K562 (cell line): ENCODE results near the gene ZNF609. TPM values are rescaled to one million over a fixed set of nuclear protein-coding genes. Genes with fewer than 3 reads are reported as not detected.

Experiments used
- ATAC-seq: fragments of 200-7000 bp; cut with Tn5 transposase; 3 replicates; pipeline ENCODE4 v1.9.1; 2020; ENCODE audit warnings: moderate library complexity
- BruUV-seq: library from RNA; stranded (reverse); fragments of 400-500 nt; replicated peaks from 2 replicates; lab custom pipeline; 2021; lab: Mats Ljungman, UMichigan
- CTCF ChIA-PET: fragments of 300-600 bp; formaldehyde crosslinking; extraction: SDS; loops from one replicate; lab custom pipeline; 2021; ENCODE audit warnings: low intra/inter-chr PET ratio; lab: Yijun Ruan, JAX
- POLR2A ChIA-PET: fragments of 300-600, 350-650 bp; sonication (Branson Sonifier 250); formaldehyde crosslinking; extraction: SDS; loops from one replicate; lab custom pipeline; 2021; ENCODE audit warnings: antibody characterized with exemption, inconsistent platforms; lab: Yijun Ruan, JAX
- DNase-seq, 4 experiments: peaks; one replicate each; pipeline versions ENCODE4 v3.0.0 to v3.0.0-alpha.2; 2011 to 2018; ENCODE audit warnings: low spot score in 3 of 4, mixed read lengths in 3 of 4; ENCODE audit errors: extremely low read depth in 1 of 4
- FAIRE-seq: peaks from 2 replicates; lab custom pipeline; 2011; peaks lifted over from hg19 to GRCh38; lab: Jason Lieb, UNC
- H2AFZ ChIP-seq: 2 replicates; pipeline ENCODE4 v1.6.0; 2011; ENCODE audit warnings: low read depth, low read length, control low read depth, inconsistent platforms
- H3K27ac ChIP-seq: fragments of 200-600 bp; 3 replicates; pipeline ENCODE4 v1.8.0; 2011; ENCODE audit warnings: low read depth, mild to moderate bottlenecking, control low read depth, inconsistent platforms, low read length, moderate library complexity, mixed read lengths; ENCODE audit errors: extremely low read depth
- H3K27me3 ChIP-seq, 2 experiments: fragments of 300-600 bp in 1 of 2; 2 replicates in 1 of 2; 3 replicates in 1 of 2; pipeline versions ENCODE4 v1.6.0 to v1.8.0; 2011; ENCODE audit warnings: inconsistent platforms in 2 of 2, low read length in 2 of 2, mild to moderate bottlenecking in 1 of 2, mixed read lengths in 1 of 2, moderate library complexity in 1 of 2; ENCODE audit not compliant: control insufficient read depth in 2 of 2, insufficient read depth in 2 of 2
- H3K36me3 ChIP-seq: fragments of 300-600 bp; 3 replicates; pipeline ENCODE4 v1.8.0; 2011; ENCODE audit warnings: mild to moderate bottlenecking, low read length, inconsistent platforms; ENCODE audit not compliant: control insufficient read depth, insufficient read depth
- H3K4me1 ChIP-seq, 2 experiments: fragments of 200-600 bp in 1 of 2; replicated peaks in 1 of 2; 2 replicates in 1 of 2; 3 replicates in 1 of 2; pipeline versions ENCODE4 v1.5.1 to v1.8.0; 2011; ENCODE audit warnings: inconsistent platforms in 2 of 2, low read length in 2 of 2, mild to moderate bottlenecking in 1 of 2, mixed read lengths in 1 of 2, moderate library complexity in 1 of 2; ENCODE audit not compliant: control insufficient read depth in 2 of 2, insufficient read depth in 2 of 2
- H3K4me2 ChIP-seq: 2 replicates; pipeline ENCODE4 v1.6.1; 2011; ENCODE audit warnings: low read length, control low read depth, inconsistent platforms, mixed read lengths; ENCODE audit not compliant: insufficient read depth
- H3K4me3 ChIP-seq: fragments of 200-600 bp; sonication (generic), shearing (Covaris generic); 2 replicates; pipeline ENCODE4 v1.5.1; 2016; ENCODE audit warnings: control low read depth, inconsistent platforms
- H3K79me2 ChIP-seq: fragments of 200-600 bp; 3 replicates; pipeline ENCODE4 v1.8.0; 2011; ENCODE audit warnings: low read length, inconsistent platforms; ENCODE audit not compliant: control insufficient read depth, insufficient read depth
- H3K9ac ChIP-seq, 2 experiments: 2 replicates each; pipeline versions ENCODE4 v1.6.0 to v1.6.1; 2011; ENCODE audit warnings: low read depth in 2 of 2, low read length in 2 of 2, control low read depth in 1 of 2, inconsistent platforms in 1 of 2, mild to moderate bottlenecking in 1 of 2, mixed read lengths in 1 of 2; ENCODE audit not compliant: insufficient read depth in 1 of 2
- H3K9me1 ChIP-seq: one replicate; pipeline ENCODE4 v1.6.0; 2011; ENCODE audit warnings: inconsistent platforms, mild to moderate bottlenecking, low read length, moderate library complexity; ENCODE audit not compliant: control insufficient read depth, insufficient read depth
- H3K9me3 ChIP-seq: replicated peaks from 2 replicates; pipeline ENCODE4 v1.5.1; 2011; ENCODE audit warnings: low read depth, low read length, inconsistent platforms; ENCODE audit not compliant: control insufficient read depth, insufficient read depth
- H4K20me1 ChIP-seq: replicated peaks from 2 replicates; pipeline ENCODE4 v1.6.1; 2011; ENCODE audit warnings: low read length, inconsistent platforms, mixed read lengths; ENCODE audit not compliant: control insufficient read depth, insufficient read depth
- BDP1 ChIP-seq: IDR thresholded peaks from 3 replicates; pipeline ENCODE4 v1.6.1; 2011; ENCODE audit not compliant: insufficient read length, insufficient read depth
- GATAD2B ChIP-seq: fragments of 450-650 bp; IDR thresholded peaks from 2 replicates; pipeline ENCODE4 v1.6.1; 2017; ENCODE audit warnings: mild to moderate bottlenecking, borderline replicate concordance
- NR3C1 ChIP-seq: sonication (generic); formaldehyde crosslinking; IDR thresholded peaks from 2 replicates; pipeline ENCODE4 v1.8.1; 2022; ENCODE audit warnings: missing genetic modification reagents
- POLR2B ChIP-seq: fragments of 450-650 bp; IDR thresholded peaks from 2 replicates; pipeline ENCODE4 v1.6.1; 2018; ENCODE audit warnings: low read depth; ENCODE audit not compliant: partially characterized antibody
- PURB ChIP-seq: sonication (generic); formaldehyde crosslinking; IDR thresholded peaks from 2 replicates; pipeline ENCODE4 v1.9.0; 2021; ENCODE audit warnings: low read depth, mild to moderate bottlenecking, missing genetic modification reagents
- SLC30A9 ChIP-seq: fragments of 250-450 bp; sonication (Bioruptor Pico); IDR thresholded peaks from 2 replicates; pipeline ENCODE4 v1.8.0; 2022; ENCODE audit warnings: mild to moderate bottlenecking, moderate library complexity
- STAG1 ChIP-seq: sonication (generic); formaldehyde crosslinking; IDR thresholded peaks from 2 replicates; pipeline ENCODE4 v1.5.0; 2020; ENCODE audit warnings: missing genetic modification reagents, borderline replicate concordance
- ZNF146 ChIP-seq: IDR thresholded peaks from one replicate; pipeline ENCODE4 v1.6.1; 2018; ENCODE audit warnings: missing compliant biosample characterization; ENCODE audit not compliant: unreplicated experiment
- ZSCAN29 ChIP-seq: fragments of 450-650 bp; IDR thresholded peaks from 2 replicates; pipeline ENCODE4 v1.6.1; 2017
- WGBS: fragments of 100-300 bp; shearing (Covaris generic); methylation state at CpG from one replicate; pipeline ENCODE4 v1.1.6; 2016; ENCODE audit warnings: low coverage, mixed read lengths; ENCODE audit not compliant: insufficient coverage; ENCODE audit errors: missing lambda C conversion rate; 5-methylcytosine and 5-hydroxymethylcytosine counted together
- in situ Hi-C: fragments of 300-500 bp; cut with MboI; formaldehyde crosslinking; loops from 4 replicates; pipeline ENCODE4 v1.15.0; 2018; ENCODE audit warnings: inconsistent platforms, mixed read lengths
- intact Hi-C: fragments of 100-400 bp; cut with micrococcal nuclease; formaldehyde crosslinking; loops from 2 replicates; pipeline ENCODE4 v1.14.2; 2022
- polyA plus RNA-seq, 8 experiments: library from polyadenylated mRNA; depleted of rRNA in 4 of 8; stranded (reverse) in 5 of 8; unstranded in 3 of 8; fragments of >200 nt; fragmentation: Nextera tagmentation in 2 of 8; fragmentation: Illumina TruSeq in 1 of 8; extraction: Ambion mirVana in 2 of 8; extraction: Trizol in 1 of 8; gene quantifications; 2 replicates each; pipeline versions ENCODE4 v1.2.1 to v1.2.3, GENCODE V29; 2011 to 2014; ENCODE audit warnings: inconsistent platforms in 1 of 8, missing spikeins in 1 of 8
- total RNA-seq, 7 experiments: library from RNA; depleted of rRNA in 6 of 7; stranded (reverse); fragments of >200 nt in 6 of 7; fragmentation: Illumina TruSeq in 2 of 7; extraction: Trizol in 2 of 7; gene quantifications; 2 replicates each; pipeline versions ENCODE4 v1.2.1 to v1.2.3, GENCODE V29; 2011 to 2021; ENCODE audit warnings: low replicate concordance in 1 of 7
- TF ChIP-seq, protein P1 (sequence below): sonication (generic); formaldehyde crosslinking; IDR thresholded peaks from 2 replicates; pipeline ENCODE4 v1.8.1; 2023; ENCODE audit warnings: mild to moderate bottlenecking, missing genetic modification reagents
- TF ChIP-seq, protein P2 (sequence below): fragments of 250-450 bp; sonication (Bioruptor Pico); IDR thresholded peaks from 2 replicates; pipeline ENCODE4 v1.8.0; 2022; ENCODE audit warnings: moderate library complexity, mild to moderate bottlenecking, inconsistent platforms
- TF ChIP-seq, protein P3 (sequence below): sonication (generic); formaldehyde crosslinking; IDR thresholded peaks from 2 replicates; pipeline ENCODE4 v1.8.0; 2022; ENCODE audit warnings: missing genetic modification reagents, mild to moderate bottlenecking, borderline replicate concordance

The ZNF609 gene
- total and polyA plus RNA-seq, 9 of the 15 experiments (the other 6 are each of a cell fraction or from before 2014, with no cell fraction given): 3.0 to 38.7 (median 17.8) TPM

DNA sequence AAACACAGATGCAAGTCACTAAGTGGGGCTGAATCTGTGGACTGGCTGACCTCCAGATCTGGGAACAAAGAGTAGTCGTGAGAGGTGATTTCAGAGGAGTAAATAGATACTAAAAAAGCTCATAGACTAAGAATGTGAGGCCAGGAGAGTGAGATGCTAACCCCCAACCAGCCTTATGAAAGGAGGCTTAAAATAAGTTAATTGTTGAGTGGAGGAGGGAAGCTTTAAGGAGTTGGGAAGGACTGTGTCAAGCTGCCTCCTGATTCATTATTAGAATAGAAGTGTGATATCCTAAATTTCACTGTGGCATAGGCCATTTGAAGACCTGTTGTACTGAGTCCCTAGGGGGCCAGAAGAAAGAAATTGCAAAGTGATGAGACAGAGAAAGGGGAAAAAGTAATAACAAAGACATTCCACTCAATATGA, 207.4 kb downstream of the ZNF609 start:
- no peaks in the 10 kb centered on the region for H4K20me1 ChIP-seq
- H3K36me3 ChIP-seq: peaks cover 4% of the 10 kb centered on the region; the same call in 1 of the 3 replicates
- no peak for FAIRE-seq
- no TSS peak for BruUV-seq
- H3K9me1 ChIP-seq: no peaks in the 10 kb centered on the region
- ATAC-seq: no peak
- H3K79me2 ChIP-seq: no peaks in the 10 kb centered on the region
- no peaks in the 10 kb centered on the region for H3K4me1 ChIP-seq
- intact Hi-C loops: no loop called here
- no peaks in the 10 kb centered on the region for H3K9me3 ChIP-seq
- WGBS: 36% methylated on average over 1 of the region's 1 CpG
- ChIA-PET CTCF (no interaction called here), POLR2A (no interaction called here)
- no peak overlapping the region for H3K4me3 ChIP-seq
- DNase-seq: no peak
- in situ Hi-C loops: loop anchor here (25.0 kb wide), 1 partner anchor 455 kb away; no protein-coding TSS in a partner anchor
- no peak overlapping the region for H3K4me2 ChIP-seq
- no peak overlapping the region for H3K9ac ChIP-seq
- H3K27me3 ChIP-seq: no peaks in the 10 kb centered on the region
- H3K27ac ChIP-seq: no peak overlapping the region
- no peak overlapping the region for H2AFZ ChIP-seq
- TF ChIP-seq ZSCAN29 (no peak), BDP1 (no peak), ZNF146 (CRISPR knock-in tag) (no peak), STAG1 (CRISPR knock-in tag) (no peak), PURB (no peak), SLC30A9 (CRISPR knock-in tag) (no peak), NR3C1 (no peak), POLR2B (no peak), GATAD2B (no peak)
- TF ChIP-seq, protein P1, sequence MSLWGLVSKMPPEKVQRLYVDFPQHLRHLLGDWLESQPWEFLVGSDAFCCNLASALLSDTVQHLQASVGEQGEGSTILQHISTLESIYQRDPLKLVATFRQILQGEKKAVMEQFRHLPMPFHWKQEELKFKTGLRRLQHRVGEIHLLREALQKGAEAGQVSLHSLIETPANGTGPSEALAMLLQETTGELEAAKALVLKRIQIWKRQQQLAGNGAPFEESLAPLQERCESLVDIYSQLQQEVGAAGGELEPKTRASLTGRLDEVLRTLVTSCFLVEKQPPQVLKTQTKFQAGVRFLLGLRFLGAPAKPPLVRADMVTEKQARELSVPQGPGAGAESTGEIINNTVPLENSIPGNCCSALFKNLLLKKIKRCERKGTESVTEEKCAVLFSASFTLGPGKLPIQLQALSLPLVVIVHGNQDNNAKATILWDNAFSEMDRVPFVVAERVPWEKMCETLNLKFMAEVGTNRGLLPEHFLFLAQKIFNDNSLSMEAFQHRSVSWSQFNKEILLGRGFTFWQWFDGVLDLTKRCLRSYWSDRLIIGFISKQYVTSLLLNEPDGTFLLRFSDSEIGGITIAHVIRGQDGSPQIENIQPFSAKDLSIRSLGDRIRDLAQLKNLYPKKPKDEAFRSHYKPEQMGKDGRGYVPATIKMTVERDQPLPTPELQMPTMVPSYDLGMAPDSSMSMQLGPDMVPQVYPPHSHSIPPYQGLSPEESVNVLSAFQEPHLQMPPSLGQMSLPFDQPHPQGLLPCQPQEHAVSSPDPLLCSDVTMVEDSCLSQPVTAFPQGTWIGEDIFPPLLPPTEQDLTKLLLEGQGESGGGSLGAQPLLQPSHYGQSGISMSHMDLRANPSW (CRISPR knock-in tag): no peak
- TF ChIP-seq, protein P2, sequence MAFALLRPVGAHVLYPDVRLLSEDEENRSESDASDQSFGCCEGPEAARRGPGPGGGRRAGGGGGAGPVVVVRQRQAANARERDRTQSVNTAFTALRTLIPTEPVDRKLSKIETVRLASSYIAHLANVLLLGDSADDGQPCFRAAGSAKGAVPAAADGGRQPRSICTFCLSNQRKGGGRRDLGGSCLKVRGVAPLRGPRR (CRISPR knock-in tag): no peak
- TF ChIP-seq, protein P3, sequence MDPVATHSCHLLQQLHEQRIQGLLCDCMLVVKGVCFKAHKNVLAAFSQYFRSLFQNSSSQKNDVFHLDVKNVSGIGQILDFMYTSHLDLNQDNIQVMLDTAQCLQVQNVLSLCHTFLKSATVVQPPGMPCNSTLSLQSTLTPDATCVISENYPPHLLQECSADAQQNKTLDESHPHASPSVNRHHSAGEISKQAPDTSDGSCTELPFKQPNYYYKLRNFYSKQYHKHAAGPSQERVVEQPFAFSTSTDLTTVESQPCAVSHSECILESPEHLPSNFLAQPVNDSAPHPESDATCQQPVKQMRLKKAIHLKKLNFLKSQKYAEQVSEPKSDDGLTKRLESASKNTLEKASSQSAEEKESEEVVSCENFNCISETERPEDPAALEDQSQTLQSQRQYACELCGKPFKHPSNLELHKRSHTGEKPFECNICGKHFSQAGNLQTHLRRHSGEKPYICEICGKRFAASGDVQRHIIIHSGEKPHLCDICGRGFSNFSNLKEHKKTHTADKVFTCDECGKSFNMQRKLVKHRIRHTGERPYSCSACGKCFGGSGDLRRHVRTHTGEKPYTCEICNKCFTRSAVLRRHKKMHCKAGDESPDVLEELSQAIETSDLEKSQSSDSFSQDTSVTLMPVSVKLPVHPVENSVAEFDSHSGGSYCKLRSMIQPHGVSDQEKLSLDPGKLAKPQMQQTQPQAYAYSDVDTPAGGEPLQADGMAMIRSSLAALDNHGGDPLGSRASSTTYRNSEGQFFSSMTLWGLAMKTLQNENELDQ: no peak
